ENCODE measurements around the gene MOB3B.

The MOB3B gene

DNA sequence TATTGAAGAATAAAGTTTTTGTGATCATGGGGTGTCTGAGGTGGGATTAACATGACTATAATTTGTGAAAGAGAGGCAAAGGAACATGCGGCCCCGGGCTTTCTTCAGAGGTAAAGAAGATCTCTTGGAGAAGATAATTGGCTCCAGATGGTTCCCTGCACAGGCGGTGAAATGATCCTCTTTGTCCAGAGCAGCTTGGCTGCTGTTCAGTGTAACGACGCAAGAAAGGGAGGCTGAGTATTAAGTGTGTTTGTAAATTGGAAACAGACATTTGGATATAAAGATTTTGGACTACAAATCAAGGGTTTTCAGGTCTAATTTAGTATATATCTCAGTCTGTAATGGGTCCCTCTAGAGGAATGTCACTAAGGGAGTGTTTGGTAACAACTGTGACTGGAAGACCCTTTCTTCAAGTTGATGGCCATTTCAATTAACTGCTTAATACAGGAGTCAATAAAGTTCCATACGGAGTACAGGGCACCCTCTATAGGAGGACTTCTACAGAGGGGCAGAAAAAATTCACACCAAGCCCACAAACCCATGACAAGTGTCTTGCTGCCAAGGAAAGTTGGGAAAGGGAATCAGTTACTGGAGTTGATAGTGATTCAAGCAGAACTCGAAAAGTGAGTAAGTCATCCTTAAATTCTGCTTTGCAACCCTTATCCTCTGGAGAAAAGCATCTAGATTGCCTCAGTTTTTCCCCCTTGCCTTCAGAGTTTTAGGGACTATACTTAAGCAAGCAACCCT is 236.8 kb downstream of the MOB3B start:
- CTCF ChIA-PET, result no interaction called here
- Histone ChIP-seq H3K4me3 (ENCODE audit: low read depth, low read length) (no peak overlapping the region), H3K4me1 (ENCODE audit: control insufficient read depth, insufficient read depth, low read length) (no peaks in the 10 kb centered on the region), H3K27ac (ENCODE audit: extremely low read depth, low read depth, low read length) (no peak overlapping the region), H3K9me3 (ENCODE audit: control insufficient read depth, insufficient read depth, low read depth, low read length) (no peaks in the 10 kb centered on the region), H3K36me3 (ENCODE audit: control insufficient read depth in 2 of 2, insufficient read depth in 1 of 2, low read length in 2 of 2) (no peaks in the 10 kb centered on the region)
- TF ChIP-seq ZNF48 (tag by site-specific recombination; IDR thresholded peaks at IDR 0.05) (no peak), ZNF530 (tag by site-specific recombination; IDR thresholded peaks at IDR 0.05; ENCODE audit: low read depth) (no peak), ZNF561 (tag by site-specific recombination; IDR thresholded peaks at IDR 0.05; ENCODE audit: borderline replicate concordance) (no peak), OSR2 (tag by site-specific recombination; IDR thresholded peaks at IDR 0.05) (no peak), ZFHX2 (tag by site-specific recombination; conservative IDR thresholded peaks at IDR 0.05) (no peak), ZNF768 (tag by site-specific recombination; IDR thresholded peaks at IDR 0.05) (no peak), SETDB1 (IDR thresholded peaks at IDR 0.05; ENCODE audit: insufficient read length, low read length) (no peak), ZNF571 (tag by site-specific recombination; IDR thresholded peaks at IDR 0.05) (no peak), SCRT1 (tag by site-specific recombination; IDR thresholded peaks at IDR 0.05; ENCODE audit: borderline replicate concordance) (no peak), ZNF521 (tag by site-specific recombination; IDR thresholded peaks at IDR 0.05) (no peak)
- TF ChIP-seq, protein P1, sequence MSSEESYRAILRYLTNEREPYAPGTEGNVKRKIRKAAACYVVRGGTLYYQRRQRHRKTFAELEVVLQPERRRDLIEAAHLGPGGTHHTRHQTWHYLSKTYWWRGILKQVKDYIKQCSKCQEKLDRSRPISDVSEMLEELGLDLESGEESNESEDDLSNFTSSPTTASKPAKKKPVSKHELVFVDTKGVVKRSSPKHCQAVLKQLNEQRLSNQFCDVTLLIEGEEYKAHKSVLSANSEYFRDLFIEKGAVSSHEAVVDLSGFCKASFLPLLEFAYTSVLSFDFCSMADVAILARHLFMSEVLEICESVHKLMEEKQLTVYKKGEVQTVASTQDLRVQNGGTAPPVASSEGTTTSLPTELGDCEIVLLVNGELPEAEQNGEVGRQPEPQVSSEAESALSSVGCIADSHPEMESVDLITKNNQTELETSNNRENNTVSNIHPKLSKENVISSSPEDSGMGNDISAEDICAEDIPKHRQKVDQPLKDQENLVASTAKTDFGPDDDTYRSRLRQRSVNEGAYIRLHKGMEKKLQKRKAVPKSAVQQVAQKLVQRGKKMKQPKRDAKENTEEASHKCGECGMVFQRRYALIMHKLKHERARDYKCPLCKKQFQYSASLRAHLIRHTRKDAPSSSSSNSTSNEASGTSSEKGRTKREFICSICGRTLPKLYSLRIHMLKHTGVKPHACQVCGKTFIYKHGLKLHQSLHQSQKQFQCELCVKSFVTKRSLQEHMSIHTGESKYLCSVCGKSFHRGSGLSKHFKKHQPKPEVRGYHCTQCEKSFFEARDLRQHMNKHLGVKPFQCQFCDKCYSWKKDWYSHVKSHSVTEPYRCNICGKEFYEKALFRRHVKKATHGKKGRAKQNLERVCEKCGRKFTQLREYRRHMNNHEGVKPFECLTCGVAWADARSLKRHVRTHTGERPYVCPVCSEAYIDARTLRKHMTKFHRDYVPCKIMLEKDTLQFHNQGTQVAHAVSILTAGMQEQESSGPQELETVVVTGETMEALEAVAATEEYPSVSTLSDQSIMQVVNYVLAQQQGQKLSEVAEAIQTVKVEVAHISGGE (tag by site-specific recombination; conservative IDR thresholded peaks at IDR 0.05; ENCODE audit: low read depth), result no peak
- TF ChIP-seq, protein P2, sequence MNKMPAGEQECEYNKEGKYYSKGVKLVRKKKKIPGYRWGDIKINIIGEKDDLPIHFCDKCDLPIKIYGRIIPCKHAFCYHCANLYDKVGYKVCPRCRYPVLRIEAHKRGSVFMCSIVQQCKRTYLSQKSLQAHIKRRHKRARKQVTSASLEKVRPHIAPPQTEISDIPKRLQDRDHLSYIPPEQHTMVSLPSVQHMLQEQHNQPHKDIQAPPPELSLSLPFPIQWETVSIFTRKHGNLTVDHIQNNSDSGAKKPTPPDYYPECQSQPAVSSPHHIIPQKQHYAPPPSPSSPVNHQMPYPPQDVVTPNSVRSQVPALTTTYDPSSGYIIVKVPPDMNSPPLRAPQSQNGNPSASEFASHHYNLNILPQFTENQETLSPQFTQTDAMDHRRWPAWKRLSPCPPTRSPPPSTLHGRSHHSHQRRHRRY (tag by site-specific recombination; IDR thresholded peaks at IDR 0.05), result no peak
- TF ChIP-seq, protein P3, sequence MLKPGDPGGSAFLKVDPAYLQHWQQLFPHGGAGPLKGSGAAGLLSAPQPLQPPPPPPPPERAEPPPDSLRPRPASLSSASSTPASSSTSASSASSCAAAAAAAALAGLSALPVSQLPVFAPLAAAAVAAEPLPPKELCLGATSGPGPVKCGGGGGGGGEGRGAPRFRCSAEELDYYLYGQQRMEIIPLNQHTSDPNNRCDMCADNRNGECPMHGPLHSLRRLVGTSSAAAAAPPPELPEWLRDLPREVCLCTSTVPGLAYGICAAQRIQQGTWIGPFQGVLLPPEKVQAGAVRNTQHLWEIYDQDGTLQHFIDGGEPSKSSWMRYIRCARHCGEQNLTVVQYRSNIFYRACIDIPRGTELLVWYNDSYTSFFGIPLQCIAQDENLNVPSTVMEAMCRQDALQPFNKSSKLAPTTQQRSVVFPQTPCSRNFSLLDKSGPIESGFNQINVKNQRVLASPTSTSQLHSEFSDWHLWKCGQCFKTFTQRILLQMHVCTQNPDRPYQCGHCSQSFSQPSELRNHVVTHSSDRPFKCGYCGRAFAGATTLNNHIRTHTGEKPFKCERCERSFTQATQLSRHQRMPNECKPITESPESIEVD (tag by site-specific recombination; IDR thresholded peaks at IDR 0.05), result no peak
- POLR2A ChIA-PET, result no interaction called here

DNA sequence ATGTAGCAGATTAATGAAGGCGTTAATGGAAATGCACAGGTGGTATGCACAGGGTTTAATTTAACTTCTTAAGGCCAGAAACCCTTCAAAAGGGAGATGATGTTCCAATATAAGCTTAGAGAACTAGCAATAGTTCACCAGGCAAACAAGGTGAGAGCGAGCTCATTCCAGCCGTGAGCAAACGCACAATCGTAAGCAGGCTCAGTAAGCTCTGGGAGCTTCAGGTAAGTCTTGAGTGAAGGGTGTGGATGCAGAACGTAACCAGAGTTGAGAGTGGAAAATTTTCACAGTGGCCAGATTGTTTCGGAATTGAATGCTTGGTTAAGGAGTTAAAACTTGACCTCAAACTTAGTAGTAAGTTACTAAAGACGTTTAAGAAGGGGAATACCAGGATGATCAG is 238.3 kb downstream of the MOB3B start:
- Histone ChIP-seq H3K4me1 (ENCODE audit: control insufficient read depth, insufficient read depth, low read length) (no peaks in the 10 kb centered on the region), H3K4me3 (ENCODE audit: low read depth, low read length) (no peak overlapping the region), H3K9me3 (ENCODE audit: control insufficient read depth, insufficient read depth, low read depth, low read length) (no peaks in the 10 kb centered on the region), H3K36me3 (ENCODE audit: control insufficient read depth in 2 of 2, insufficient read depth in 1 of 2, low read length in 2 of 2) (no peaks in the 10 kb centered on the region), H3K27ac (ENCODE audit: extremely low read depth, low read depth, low read length) (no peak overlapping the region)
- TF ChIP-seq, protein P4, sequence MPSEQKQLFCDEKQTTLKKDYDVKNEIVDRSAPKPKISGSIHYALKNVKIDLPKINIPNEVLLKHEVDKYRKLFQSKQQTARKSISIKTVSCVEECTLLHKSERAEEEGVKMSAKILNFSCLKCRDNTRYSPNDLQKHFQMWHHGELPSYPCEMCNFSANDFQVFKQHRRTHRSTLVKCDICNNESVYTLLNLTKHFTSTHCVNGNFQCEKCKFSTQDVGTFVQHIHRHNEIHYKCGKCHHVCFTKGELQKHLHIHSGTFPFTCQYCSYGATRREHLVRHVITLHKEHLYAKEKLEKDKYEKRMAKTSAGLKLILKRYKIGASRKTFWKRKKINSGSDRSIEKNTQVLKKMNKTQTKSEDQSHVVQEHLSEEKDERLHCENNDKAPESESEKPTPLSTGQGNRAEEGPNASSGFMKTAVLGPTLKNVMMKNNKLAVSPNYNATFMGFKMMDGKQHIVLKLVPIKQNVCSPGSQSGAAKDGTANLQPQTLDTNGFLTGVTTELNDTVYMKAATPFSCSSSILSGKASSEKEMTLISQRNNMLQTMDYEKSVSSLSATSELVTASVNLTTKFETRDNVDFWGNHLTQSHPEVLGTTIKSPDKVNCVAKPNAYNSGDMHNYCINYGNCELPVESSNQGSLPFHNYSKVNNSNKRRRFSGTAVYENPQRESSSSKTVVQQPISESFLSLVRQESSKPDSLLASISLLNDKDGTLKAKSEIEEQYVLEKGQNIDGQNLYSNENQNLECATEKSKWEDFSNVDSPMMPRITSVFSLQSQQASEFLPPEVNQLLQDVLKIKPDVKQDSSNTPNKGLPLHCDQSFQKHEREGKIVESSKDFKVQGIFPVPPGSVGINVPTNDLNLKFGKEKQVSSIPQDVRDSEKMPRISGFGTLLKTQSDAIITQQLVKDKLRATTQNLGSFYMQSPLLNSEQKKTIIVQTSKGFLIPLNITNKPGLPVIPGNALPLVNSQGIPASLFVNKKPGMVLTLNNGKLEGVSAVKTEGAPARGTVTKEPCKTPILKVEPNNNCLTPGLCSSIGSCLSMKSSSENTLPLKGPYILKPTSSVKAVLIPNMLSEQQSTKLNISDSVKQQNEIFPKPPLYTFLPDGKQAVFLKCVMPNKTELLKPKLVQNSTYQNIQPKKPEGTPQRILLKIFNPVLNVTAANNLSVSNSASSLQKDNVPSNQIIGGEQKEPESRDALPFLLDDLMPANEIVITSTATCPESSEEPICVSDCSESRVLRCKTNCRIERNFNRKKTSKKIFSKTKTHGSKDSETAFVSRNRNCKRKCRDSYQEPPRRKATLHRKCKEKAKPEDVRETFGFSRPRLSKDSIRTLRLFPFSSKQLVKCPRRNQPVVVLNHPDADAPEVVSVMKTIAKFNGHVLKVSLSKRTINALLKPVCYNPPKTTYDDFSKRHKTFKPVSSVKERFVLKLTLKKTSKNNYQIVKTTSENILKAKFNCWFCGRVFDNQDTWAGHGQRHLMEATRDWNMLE (tag by site-specific recombination; conservative IDR thresholded peaks at IDR 0.05; ENCODE audit: low read depth), result no peak
- no peak for TF ChIP-seq ZNF610 (tag by site-specific recombination; IDR thresholded peaks at IDR 0.05; ENCODE audit: borderline replicate concordance)
- TF ChIP-seq GLI2 (tag by site-specific recombination; IDR thresholded peaks at IDR 0.05; ENCODE audit: borderline replicate concordance, low read depth), result no peak
- TF ChIP-seq OSR2 (tag by site-specific recombination; IDR thresholded peaks at IDR 0.05), result no peak
- no peak for TF ChIP-seq ZNF596 (tag by site-specific recombination; IDR thresholded peaks at IDR 0.05)
- TF ChIP-seq SALL2 (tag by site-specific recombination; IDR thresholded peaks at IDR 0.05; ENCODE audit: borderline replicate concordance), result no peak
- no peak for TF ChIP-seq ZNF544 (tag by site-specific recombination; IDR thresholded peaks at IDR 0.05)
- TF ChIP-seq YY2 (tag by site-specific recombination; IDR thresholded peaks at IDR 0.05), result no peak
- TF ChIP-seq HOXC10 (CRISPR knock-in tag; IDR thresholded peaks at IDR 0.05), result no peak
- no peak for TF ChIP-seq ZNF221 (tag by site-specific recombination; IDR thresholded peaks at IDR 0.05; ENCODE audit: borderline replicate concordance)
- ChIA-PET POLR2A (no interaction called here), CTCF (interaction anchor here (0.6 to 1.3 kb wide), 2 partner anchors 8 to 15 kb away, joined by 3 to 4 read pairs; no protein-coding TSS in a partner anchor)

Data from HEK293 (cell line).